GM23338 (cell line): ENCODE data around the gene PDE1A. TPM values are rescaled to one million over a fixed set of nuclear protein-coding genes. Genes with fewer than 3 reads are reported as not detected.

Experiments used
- ATAC-seq: fragments of 200-7000 bp; cut with Tn5 transposase; 3 replicates; pipeline ENCODE4 v1.9.1; 2020
- DNase-seq: peaks from one replicate; pipeline ENCODE4 v3.0.0-alpha.2; 2015; ENCODE audit warnings: low spot score
- H2AFZ ChIP-seq: fragments of 200-600 bp; sonication (generic); 2 replicates; pipeline ENCODE4 v1.8.0; 2016; ENCODE audit warnings: antibody characterized with exemption, mild to moderate bottlenecking, moderate library complexity
- H3F3A ChIP-seq: fragments of 200-600 bp; sonication (generic); replicated peaks from 2 replicates; pipeline ENCODE4 v1.8.0; 2017; ENCODE audit warnings: antibody characterized with exemption, mixed run types, low read depth
- H3K27ac ChIP-seq: fragments of 200-600 bp; sonication (generic); 2 replicates; pipeline ENCODE4 v1.6.1; 2016; ENCODE audit warnings: low read depth
- H3K27me3 ChIP-seq: fragments of 200-600 bp; sonication (generic); 2 replicates; pipeline ENCODE4 v1.8.0; 2016; ENCODE audit warnings: mild to moderate bottlenecking, mixed run types, moderate library complexity; ENCODE audit not compliant: insufficient read depth
- H3K36me3 ChIP-seq: fragments of 200-600 bp; sonication (generic); 2 replicates; pipeline ENCODE4 v1.8.0; 2016; ENCODE audit warnings: mild to moderate bottlenecking; ENCODE audit not compliant: insufficient read depth
- H3K4me1 ChIP-seq: fragments of 200-600 bp; sonication (generic); 2 replicates; pipeline ENCODE4 v1.8.0; 2016; ENCODE audit warnings: mild to moderate bottlenecking, moderate library complexity; ENCODE audit not compliant: insufficient read depth
- H3K4me2 ChIP-seq: fragments of 200-600 bp; sonication (generic); 2 replicates; pipeline ENCODE4 v1.7.1; 2017; ENCODE audit warnings: mixed run types
- H3K4me3 ChIP-seq: fragments of 200-600 bp; sonication (generic); 2 replicates; pipeline ENCODE4 v1.6.1; 2016; ENCODE audit warnings: mixed run types
- H3K79me2 ChIP-seq: fragments of 200-600 bp; sonication (generic); replicated peaks from 2 replicates; pipeline ENCODE4 v1.8.0; 2017; ENCODE audit warnings: mild to moderate bottlenecking; ENCODE audit not compliant: insufficient read depth
- H3K9me2 ChIP-seq: fragments of 200-600 bp; sonication (generic); 2 replicates; pipeline ENCODE4 v1.8.0; 2017; ENCODE audit not compliant: insufficient read depth
- H4K20me1 ChIP-seq: fragments of 200-600 bp; sonication (generic); replicated peaks from 2 replicates; pipeline ENCODE4 v1.8.0; 2017; ENCODE audit warnings: mild to moderate bottlenecking; ENCODE audit not compliant: insufficient read depth
- H3K27ac Mint-ChIP-seq: 2 replicates; pipeline ENCODE4 v1.8.0; 2020; ENCODE audit warnings: inconsistent platforms, mild to moderate bottlenecking, moderate library complexity, mixed read lengths
- H3K27me3 Mint-ChIP-seq: 3 replicates; pipeline ENCODE4 v1.8.0; 2022; ENCODE audit warnings: low read depth, mild to moderate bottlenecking, moderate library complexity, mixed read lengths, inconsistent platforms; ENCODE audit not compliant: insufficient read depth, poor library complexity
- H3K36me3 Mint-ChIP-seq: 3 replicates; pipeline ENCODE4 v1.8.0; 2021; ENCODE audit warnings: low read depth, mild to moderate bottlenecking, inconsistent platforms, moderate library complexity, mixed read lengths
- H3K4me1 Mint-ChIP-seq: 3 replicates; pipeline ENCODE4 v1.8.0; 2020; ENCODE audit warnings: mild to moderate bottlenecking, inconsistent platforms, mixed read lengths
- H3K4me3 Mint-ChIP-seq: 3 replicates; pipeline ENCODE4 v1.8.0; 2021; ENCODE audit warnings: moderate library complexity, mild to moderate bottlenecking, inconsistent platforms, mixed read lengths
- H3K9me3 Mint-ChIP-seq: 3 replicates; pipeline ENCODE4 v1.8.0; 2020; ENCODE audit warnings: moderate library complexity, mild to moderate bottlenecking, inconsistent platforms, mixed read lengths
- CREB1 ChIP-seq: fragments of 250-450 bp; sonication (Bioruptor Pico); IDR thresholded peaks from 2 replicates; pipeline ENCODE4 v1.5.0; 2020; ENCODE audit warnings: low read depth, mild to moderate bottlenecking, moderate library complexity
- EZH2 ChIP-seq: fragments of 200-600 bp; sonication (generic); IDR thresholded peaks from one replicate; pipeline ENCODE4 v1.8.0; 2017; ENCODE audit warnings: antibody characterized with exemption, mild to moderate bottlenecking, low read depth; ENCODE audit not compliant: unreplicated experiment
- EZH2phosphoT487 ChIP-seq: fragments of 200-600 bp; sonication (generic); IDR thresholded peaks from one replicate; pipeline ENCODE4 v1.8.1; 2018; ENCODE audit warnings: antibody characterized with exemption; ENCODE audit not compliant: unreplicated experiment
- JUNB ChIP-seq: IDR thresholded peaks from one replicate; pipeline ENCODE4 v1.6.1; 2016; ENCODE audit warnings: antibody characterized with exemption; ENCODE audit not compliant: unreplicated experiment
- NANOG ChIP-seq: IDR thresholded peaks from 2 replicates; pipeline ENCODE4 v1.6.1; 2016; ENCODE audit warnings: antibody characterized with exemption, borderline replicate concordance
- STAT1 ChIP-seq: IDR thresholded peaks from one replicate; pipeline ENCODE4 v1.6.1; 2016; ENCODE audit warnings: antibody characterized with exemption; ENCODE audit not compliant: unreplicated experiment
- ZNF114 ChIP-seq: fragments of 250-450 bp; sonication (Bioruptor Pico); IDR thresholded peaks from 2 replicates; pipeline ENCODE4 v1.5.0; 2020; ENCODE audit warnings: mild to moderate bottlenecking, moderate library complexity
- ZNF331 ChIP-seq: fragments of 250-450 bp; sonication (Bioruptor Pico); IDR thresholded peaks from 2 replicates; pipeline ENCODE4 v1.5.0; 2020; ENCODE audit warnings: low read depth, mild to moderate bottlenecking, moderate library complexity
- polyA plus RNA-seq: library from polyadenylated mRNA; unstranded; fragments of >200 nt; fragmentation: Nextera tagmentation; extraction: Ambion mirVana; gene quantifications from 2 replicates; pipeline ENCODE4 v1.2.1, GENCODE V29; 2016
- total RNA-seq: library from RNA; depleted of rRNA; stranded (reverse); fragments of >200 nt; shearing (Covaris generic); gene quantifications from 2 replicates; pipeline ENCODE4 v1.2.3, GENCODE V29; 2014
- TF ChIP-seq, protein P1 (sequence below): IDR thresholded peaks from one replicate; pipeline ENCODE4 v1.6.1; 2018; ENCODE audit warnings: antibody characterized with exemption; ENCODE audit not compliant: unreplicated experiment
- TF ChIP-seq, protein P2 (sequence below): IDR thresholded peaks from 2 replicates; pipeline ENCODE4 v1.6.1; 2016; ENCODE audit warnings: antibody characterized with exemption
- TF ChIP-seq, protein P3 (sequence below), 2 experiments: fragments of 200-600 bp in 1 of 2; sonication (generic) in 1 of 2; conservative IDR thresholded peaks; 2 replicates each; pipeline versions ENCODE4 v1.5.1 to v1.6.1; 2016 to 2017; ENCODE audit warnings: antibody characterized with exemption in 2 of 2, low read depth in 2 of 2, mild to moderate bottlenecking in 2 of 2, moderate library complexity in 1 of 2
- TF ChIP-seq, protein P4 (sequence below): fragments of 250-450 bp; sonication (Bioruptor Pico); IDR thresholded peaks from 2 replicates; pipeline ENCODE4 v1.5.0; 2020; ENCODE audit warnings: mild to moderate bottlenecking, moderate library complexity

Gene PDE1A
- total and polyA plus RNA-seq, 2 experiments from 2014 or later, result 0.28 to 0.31 TPM

DNA sequence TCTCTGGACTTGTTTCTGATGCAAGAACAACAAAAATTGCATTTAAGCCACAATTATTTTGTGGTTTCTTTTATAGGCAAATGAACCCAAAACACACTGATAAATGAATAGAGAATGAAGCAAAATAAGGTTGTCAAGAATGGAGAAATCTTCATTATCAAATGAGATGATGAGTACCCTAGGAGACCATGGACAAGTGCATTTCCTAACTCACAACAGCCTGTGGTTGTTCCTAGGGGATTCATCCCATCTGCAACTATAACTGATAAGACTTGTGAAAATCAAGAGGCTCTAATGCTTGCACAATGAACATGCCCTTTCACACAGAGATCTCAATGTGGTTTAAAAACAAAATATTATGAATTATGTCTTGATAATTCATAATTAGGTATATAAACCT is 159.9 kb downstream of the PDE1A start:
- Histone ChIP-seq H3K4me3 (no peak overlapping the region), H3K79me2 (no peaks in the 10 kb centered on the region), H3K4me1 (no peaks in the 10 kb centered on the region), H3K27me3 (no peaks in the 10 kb centered on the region), H3K9me2 (no peaks in the 10 kb centered on the region), H3K27ac (no peak overlapping the region), H3K4me2 (no peak overlapping the region), H3F3A (no peaks in the 10 kb centered on the region), H3K36me3 (no peaks in the 10 kb centered on the region), H2AFZ (peak overlapping the region; percentile 15; the same call in 1 of the 2 replicates), H4K20me1 (no peaks in the 10 kb centered on the region)
- no peaks in the 10 kb centered on the region for H3K9me3 Mint-ChIP-seq
- peaks cover 3% of the 10 kb centered on the region for H3K27me3 Mint-ChIP-seq
- no peak for DNase-seq
- TF ChIP-seq ZNF331 (CRISPR knock-in tag), result no peak
- no peak for TF ChIP-seq NANOG
- TF ChIP-seq JUNB, result no peak
- TF ChIP-seq, protein P1, sequence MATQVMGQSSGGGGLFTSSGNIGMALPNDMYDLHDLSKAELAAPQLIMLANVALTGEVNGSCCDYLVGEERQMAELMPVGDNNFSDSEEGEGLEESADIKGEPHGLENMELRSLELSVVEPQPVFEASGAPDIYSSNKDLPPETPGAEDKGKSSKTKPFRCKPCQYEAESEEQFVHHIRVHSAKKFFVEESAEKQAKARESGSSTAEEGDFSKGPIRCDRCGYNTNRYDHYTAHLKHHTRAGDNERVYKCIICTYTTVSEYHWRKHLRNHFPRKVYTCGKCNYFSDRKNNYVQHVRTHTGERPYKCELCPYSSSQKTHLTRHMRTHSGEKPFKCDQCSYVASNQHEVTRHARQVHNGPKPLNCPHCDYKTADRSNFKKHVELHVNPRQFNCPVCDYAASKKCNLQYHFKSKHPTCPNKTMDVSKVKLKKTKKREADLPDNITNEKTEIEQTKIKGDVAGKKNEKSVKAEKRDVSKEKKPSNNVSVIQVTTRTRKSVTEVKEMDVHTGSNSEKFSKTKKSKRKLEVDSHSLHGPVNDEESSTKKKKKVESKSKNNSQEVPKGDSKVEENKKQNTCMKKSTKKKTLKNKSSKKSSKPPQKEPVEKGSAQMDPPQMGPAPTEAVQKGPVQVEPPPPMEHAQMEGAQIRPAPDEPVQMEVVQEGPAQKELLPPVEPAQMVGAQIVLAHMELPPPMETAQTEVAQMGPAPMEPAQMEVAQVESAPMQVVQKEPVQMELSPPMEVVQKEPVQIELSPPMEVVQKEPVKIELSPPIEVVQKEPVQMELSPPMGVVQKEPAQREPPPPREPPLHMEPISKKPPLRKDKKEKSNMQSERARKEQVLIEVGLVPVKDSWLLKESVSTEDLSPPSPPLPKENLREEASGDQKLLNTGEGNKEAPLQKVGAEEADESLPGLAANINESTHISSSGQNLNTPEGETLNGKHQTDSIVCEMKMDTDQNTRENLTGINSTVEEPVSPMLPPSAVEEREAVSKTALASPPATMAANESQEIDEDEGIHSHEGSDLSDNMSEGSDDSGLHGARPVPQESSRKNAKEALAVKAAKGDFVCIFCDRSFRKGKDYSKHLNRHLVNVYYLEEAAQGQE, result no peak
- TF ChIP-seq, protein P2, sequence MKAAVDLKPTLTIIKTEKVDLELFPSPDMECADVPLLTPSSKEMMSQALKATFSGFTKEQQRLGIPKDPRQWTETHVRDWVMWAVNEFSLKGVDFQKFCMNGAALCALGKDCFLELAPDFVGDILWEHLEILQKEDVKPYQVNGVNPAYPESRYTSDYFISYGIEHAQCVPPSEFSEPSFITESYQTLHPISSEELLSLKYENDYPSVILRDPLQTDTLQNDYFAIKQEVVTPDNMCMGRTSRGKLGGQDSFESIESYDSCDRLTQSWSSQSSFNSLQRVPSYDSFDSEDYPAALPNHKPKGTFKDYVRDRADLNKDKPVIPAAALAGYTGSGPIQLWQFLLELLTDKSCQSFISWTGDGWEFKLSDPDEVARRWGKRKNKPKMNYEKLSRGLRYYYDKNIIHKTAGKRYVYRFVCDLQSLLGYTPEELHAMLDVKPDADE, result no peak
- no peak for TF ChIP-seq CREB1 (CRISPR knock-in tag)
- no peak for TF ChIP-seq EZH2phosphoT487
- TF ChIP-seq ZNF114 (CRISPR knock-in tag), result no peak
- TF ChIP-seq STAT1, result no peak
- TF ChIP-seq, protein P3, sequence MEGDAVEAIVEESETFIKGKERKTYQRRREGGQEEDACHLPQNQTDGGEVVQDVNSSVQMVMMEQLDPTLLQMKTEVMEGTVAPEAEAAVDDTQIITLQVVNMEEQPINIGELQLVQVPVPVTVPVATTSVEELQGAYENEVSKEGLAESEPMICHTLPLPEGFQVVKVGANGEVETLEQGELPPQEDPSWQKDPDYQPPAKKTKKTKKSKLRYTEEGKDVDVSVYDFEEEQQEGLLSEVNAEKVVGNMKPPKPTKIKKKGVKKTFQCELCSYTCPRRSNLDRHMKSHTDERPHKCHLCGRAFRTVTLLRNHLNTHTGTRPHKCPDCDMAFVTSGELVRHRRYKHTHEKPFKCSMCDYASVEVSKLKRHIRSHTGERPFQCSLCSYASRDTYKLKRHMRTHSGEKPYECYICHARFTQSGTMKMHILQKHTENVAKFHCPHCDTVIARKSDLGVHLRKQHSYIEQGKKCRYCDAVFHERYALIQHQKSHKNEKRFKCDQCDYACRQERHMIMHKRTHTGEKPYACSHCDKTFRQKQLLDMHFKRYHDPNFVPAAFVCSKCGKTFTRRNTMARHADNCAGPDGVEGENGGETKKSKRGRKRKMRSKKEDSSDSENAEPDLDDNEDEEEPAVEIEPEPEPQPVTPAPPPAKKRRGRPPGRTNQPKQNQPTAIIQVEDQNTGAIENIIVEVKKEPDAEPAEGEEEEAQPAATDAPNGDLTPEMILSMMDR (conservative IDR thresholded peaks at IDR 0.05; ENCODE audit: low read depth in 2 of 2), result no peak
- TF ChIP-seq EZH2, result no peak
- TF ChIP-seq, protein P4, sequence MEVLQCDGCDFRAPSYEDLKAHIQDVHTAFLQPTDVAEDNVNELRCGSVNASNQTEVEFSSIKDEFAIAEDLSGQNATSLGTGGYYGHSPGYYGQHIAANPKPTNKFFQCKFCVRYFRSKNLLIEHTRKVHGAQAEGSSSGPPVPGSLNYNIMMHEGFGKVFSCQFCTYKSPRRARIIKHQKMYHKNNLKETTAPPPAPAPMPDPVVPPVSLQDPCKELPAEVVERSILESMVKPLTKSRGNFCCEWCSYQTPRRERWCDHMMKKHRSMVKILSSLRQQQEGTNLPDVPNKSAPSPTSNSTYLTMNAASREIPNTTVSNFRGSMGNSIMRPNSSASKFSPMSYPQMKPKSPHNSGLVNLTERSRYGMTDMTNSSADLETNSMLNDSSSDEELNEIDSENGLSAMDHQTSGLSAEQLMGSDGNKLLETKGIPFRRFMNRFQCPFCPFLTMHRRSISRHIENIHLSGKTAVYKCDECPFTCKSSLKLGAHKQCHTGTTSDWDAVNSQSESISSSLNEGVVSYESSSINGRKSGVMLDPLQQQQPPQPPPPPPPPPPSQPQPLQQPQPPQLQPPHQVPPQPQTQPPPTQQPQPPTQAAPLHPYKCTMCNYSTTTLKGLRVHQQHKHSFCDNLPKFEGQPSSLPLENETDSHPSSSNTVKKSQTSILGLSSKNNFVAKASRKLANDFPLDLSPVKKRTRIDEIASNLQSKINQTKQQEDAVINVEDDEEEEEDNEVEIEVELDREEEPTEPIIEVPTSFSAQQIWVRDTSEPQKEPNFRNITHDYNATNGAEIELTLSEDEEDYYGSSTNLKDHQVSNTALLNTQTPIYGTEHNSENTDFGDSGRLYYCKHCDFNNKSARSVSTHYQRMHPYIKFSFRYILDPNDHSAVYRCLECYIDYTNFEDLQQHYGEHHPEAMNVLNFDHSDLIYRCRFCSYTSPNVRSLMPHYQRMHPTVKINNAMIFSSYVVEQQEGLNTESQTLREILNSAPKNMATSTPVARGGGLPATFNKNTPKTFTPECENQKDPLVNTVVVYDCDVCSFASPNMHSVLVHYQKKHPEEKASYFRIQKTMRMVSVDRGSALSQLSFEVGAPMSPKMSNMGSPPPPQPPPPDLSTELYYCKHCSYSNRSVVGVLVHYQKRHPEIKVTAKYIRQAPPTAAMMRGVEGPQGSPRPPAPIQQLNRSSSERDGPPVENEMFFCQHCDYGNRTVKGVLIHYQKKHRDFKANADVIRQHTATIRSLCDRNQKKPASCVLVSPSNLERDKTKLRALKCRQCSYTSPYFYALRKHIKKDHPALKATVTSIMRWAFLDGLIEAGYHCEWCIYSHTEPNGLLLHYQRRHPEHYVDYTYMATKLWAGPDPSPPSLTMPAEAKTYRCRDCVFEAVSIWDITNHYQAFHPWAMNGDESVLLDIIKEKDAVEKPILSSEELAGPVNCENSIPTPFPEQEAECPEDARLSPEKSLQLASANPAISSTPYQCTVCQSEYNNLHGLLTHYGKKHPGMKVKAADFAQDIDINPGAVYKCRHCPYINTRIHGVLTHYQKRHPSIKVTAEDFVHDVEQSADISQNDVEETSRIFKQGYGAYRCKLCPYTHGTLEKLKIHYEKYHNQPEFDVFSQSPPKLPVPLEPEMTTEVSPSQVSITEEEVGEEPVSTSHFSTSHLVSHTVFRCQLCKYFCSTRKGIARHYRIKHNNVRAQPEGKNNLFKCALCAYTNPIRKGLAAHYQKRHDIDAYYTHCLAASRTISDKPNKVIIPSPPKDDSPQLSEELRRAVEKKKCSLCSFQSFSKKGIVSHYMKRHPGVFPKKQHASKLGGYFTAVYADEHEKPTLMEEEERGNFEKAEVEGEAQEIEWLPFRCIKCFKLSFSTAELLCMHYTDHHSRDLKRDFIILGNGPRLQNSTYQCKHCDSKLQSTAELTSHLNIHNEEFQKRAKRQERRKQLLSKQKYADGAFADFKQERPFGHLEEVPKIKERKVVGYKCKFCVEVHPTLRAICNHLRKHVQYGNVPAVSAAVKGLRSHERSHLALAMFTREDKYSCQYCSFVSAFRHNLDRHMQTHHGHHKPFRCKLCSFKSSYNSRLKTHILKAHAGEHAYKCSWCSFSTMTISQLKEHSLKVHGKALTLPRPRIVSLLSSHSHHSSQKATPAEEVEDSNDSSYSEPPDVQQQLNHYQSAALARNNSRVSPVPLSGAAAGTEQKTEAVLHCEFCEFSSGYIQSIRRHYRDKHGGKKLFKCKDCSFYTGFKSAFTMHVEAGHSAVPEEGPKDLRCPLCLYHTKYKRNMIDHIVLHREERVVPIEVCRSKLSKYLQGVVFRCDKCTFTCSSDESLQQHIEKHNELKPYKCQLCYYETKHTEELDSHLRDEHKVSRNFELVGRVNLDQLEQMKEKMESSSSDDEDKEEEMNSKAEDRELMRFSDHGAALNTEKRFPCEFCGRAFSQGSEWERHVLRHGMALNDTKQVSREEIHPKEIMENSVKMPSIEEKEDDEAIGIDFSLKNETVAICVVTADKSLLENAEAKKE, result no peak
- no peaks in the 10 kb centered on the region for H3K36me3 Mint-ChIP-seq
- H3K27ac Mint-ChIP-seq, result peak overlapping the region; percentile 50; the same call in 1 of the 2 replicates
- no peak for ATAC-seq
- H3K4me3 Mint-ChIP-seq, result no peak overlapping the region
- H3K4me1 Mint-ChIP-seq, result peaks cover 3% of the 10 kb centered on the region; the same call in 2 of the 3 replicates
